SU-DHL-6 (cell line): ENCODE data around the gene TAF1C.

Experiments
- H2AFZ ChIP-seq: fragments of 200-600 bp; sonication (generic); 2 replicates; pipeline ENCODE4 v1.6.1; 2014; ENCODE audit warnings: low read depth, mild to moderate bottlenecking, moderate library complexity, mixed read lengths, antibody characterized with exemption, low read length; ENCODE audit not compliant: severe bottlenecking
- H3F3A ChIP-seq: fragments of 200-600 bp; shearing (Covaris generic); 2 replicates; pipeline ENCODE4 v1.6.0; 2016; ENCODE audit warnings: antibody characterized with exemption, mild to moderate bottlenecking; ENCODE audit not compliant: insufficient read depth
- H3K27ac ChIP-seq: fragments of 200-600 bp; sonication (generic); 2 replicates; pipeline ENCODE4 v1.5.1; 2016; ENCODE audit warnings: low read depth, mild to moderate bottlenecking, low read length, moderate library complexity, mixed read lengths
- H3K27me3 ChIP-seq: fragments of 200-600 bp; sonication (generic), shearing (Covaris generic); 2 replicates; pipeline ENCODE4 v1.6.0; 2014; ENCODE audit warnings: mild to moderate bottlenecking, low read length
- H3K36me3 ChIP-seq: fragments of 200-600 bp; sonication (generic); 2 replicates; pipeline ENCODE4 v1.6.1; 2014; ENCODE audit warnings: mild to moderate bottlenecking, low read length, mixed read lengths
- H3K4me2 ChIP-seq: fragments of 300-600, 200-600 bp; shearing (Covaris generic), sonication (generic); 2 replicates; pipeline ENCODE4 v1.6.0; 2014; ENCODE audit warnings: low read length, low read depth, mild to moderate bottlenecking; ENCODE audit not compliant: poor library complexity, severe bottlenecking
- H3K4me3 ChIP-seq: fragments of 200-600 bp; sonication (generic); 2 replicates; pipeline ENCODE4 v1.5.1; 2014; ENCODE audit warnings: antibody characterized with exemption, low read length, mild to moderate bottlenecking, mixed read lengths; ENCODE audit not compliant: insufficient read depth, poor library complexity, severe bottlenecking
- H3K79me2 ChIP-seq: fragments of 200-600 bp; sonication (generic); 2 replicates; pipeline ENCODE4 v1.6.1; 2014; ENCODE audit warnings: mild to moderate bottlenecking, low read length, moderate library complexity; ENCODE audit not compliant: insufficient read depth
- H3K9ac ChIP-seq: fragments of 200-600 bp; sonication (generic); 2 replicates; pipeline ENCODE4 v1.7.0; 2014; ENCODE audit warnings: mild to moderate bottlenecking, low read length
- H3K9me2 ChIP-seq: fragments of 200-600 bp; sonication (generic); replicated peaks from 2 replicates; pipeline ENCODE4 v1.6.1; 2014; ENCODE audit warnings: low read length; ENCODE audit not compliant: insufficient read depth
- H3K9me3 ChIP-seq: fragments of 200-600 bp; sonication (generic); 2 replicates; pipeline ENCODE4 v1.6.1; 2014; ENCODE audit warnings: low read length, mixed read lengths; ENCODE audit not compliant: insufficient read depth
- H4K20me1 ChIP-seq: fragments of 200-600 bp; sonication (generic); 2 replicates; pipeline ENCODE4 v1.6.1; 2014; ENCODE audit warnings: low read depth, mild to moderate bottlenecking, antibody characterized with exemption, low read length, moderate library complexity, mixed read lengths
- EZH2phosphoT487 ChIP-seq: fragments of 200-600 bp; sonication (generic), shearing (Covaris generic); conservative IDR thresholded peaks from 2 replicates; pipeline ENCODE4 v1.6.1; 2018; ENCODE audit warnings: mild to moderate bottlenecking, antibody characterized with exemption, low read length, moderate library complexity, mixed read lengths
- TF ChIP-seq, protein P1 (sequence below): fragments of 200-600 bp; sonication (generic); IDR thresholded peaks from one replicate; pipeline ENCODE4 v1.5.1; 2017; ENCODE audit warnings: antibody characterized with exemption, mild to moderate bottlenecking, low read length, moderate library complexity; ENCODE audit not compliant: insufficient read depth, poor library complexity, severe bottlenecking

Gene TAF1C

DNA sequence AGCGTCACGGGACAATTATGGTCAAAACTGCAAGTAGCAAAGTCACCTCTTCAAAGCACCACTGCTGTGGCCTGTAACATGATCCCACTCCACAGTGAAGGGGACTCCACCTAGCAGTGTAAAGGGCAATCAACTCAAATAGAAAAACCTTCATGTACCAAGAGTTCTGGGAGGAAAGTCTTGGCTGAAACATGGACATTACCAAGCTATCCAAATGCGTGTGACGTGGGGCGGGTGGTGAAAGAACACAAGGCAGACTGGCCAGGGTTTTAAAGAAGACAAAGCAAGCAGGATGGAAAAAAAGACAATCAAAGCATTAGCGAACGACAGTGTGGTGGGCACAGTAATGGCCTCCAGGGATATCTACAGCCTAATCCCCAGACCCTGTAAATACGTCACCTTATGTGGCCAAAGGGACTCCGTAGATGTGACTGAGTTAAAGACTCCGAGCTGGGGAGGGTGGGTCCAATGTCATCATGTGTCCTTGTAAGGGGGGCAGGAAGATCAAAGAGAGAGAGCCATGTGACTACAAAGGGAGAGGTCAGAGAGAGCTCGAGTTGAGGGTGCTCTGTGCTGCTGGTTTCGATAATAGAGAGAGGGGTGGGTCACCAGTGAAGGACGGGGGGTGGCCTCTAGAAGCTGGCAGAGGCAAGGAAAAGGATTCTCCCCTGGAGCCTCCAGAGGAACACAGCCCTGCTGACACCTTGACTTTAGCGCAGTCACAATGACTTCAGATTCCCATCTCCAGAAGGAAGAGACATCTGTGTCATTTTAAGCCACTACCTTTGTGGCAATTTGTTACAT lies 47.8 kb downstream of the TAF1C start:
- no peak overlapping the region for H3K4me2 ChIP-seq
- H3K9ac ChIP-seq: no peak overlapping the region
- H3K9me3 ChIP-seq: no peaks in the 10 kb centered on the region
- H3K79me2 ChIP-seq: peaks cover 19% of the 10 kb centered on the region; the same call in 1 of the 2 replicates
- TF ChIP-seq, protein P1, sequence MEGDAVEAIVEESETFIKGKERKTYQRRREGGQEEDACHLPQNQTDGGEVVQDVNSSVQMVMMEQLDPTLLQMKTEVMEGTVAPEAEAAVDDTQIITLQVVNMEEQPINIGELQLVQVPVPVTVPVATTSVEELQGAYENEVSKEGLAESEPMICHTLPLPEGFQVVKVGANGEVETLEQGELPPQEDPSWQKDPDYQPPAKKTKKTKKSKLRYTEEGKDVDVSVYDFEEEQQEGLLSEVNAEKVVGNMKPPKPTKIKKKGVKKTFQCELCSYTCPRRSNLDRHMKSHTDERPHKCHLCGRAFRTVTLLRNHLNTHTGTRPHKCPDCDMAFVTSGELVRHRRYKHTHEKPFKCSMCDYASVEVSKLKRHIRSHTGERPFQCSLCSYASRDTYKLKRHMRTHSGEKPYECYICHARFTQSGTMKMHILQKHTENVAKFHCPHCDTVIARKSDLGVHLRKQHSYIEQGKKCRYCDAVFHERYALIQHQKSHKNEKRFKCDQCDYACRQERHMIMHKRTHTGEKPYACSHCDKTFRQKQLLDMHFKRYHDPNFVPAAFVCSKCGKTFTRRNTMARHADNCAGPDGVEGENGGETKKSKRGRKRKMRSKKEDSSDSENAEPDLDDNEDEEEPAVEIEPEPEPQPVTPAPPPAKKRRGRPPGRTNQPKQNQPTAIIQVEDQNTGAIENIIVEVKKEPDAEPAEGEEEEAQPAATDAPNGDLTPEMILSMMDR: no peak
- no peak for TF ChIP-seq EZH2phosphoT487
- H4K20me1 ChIP-seq: no peaks in the 10 kb centered on the region; the same call in 1 of the 2 replicates
- no peaks in the 10 kb centered on the region for H3K9me2 ChIP-seq
- H3F3A ChIP-seq: peaks cover 5% of the 10 kb centered on the region; the same call in 1 of the 2 replicates
- H3K27ac ChIP-seq: no peak overlapping the region
- no peak overlapping the region for H3K4me3 ChIP-seq
- H2AFZ ChIP-seq: no peak overlapping the region
- no peaks in the 10 kb centered on the region for H3K27me3 ChIP-seq
- no peaks in the 10 kb centered on the region for H3K36me3 ChIP-seq

DNA sequence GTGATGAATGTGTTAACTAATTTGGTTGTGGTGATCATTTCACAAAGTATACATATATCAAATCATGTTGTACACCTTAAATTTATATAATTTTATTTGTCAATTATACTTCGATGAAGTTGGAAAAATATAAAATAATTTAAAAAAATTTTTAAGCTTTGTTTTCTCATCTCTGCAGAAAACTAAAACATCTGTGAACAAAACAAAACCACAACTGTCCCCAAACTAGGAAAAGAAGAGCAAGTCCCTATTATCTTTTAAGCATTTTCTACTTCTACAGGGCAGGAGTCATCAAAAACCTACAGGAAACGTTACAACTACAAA lies 48.4 kb downstream of the TAF1C start:
- TF ChIP-seq EZH2phosphoT487: no peak
- TF ChIP-seq, protein P1: no peak
- Histone ChIP-seq H3K79me2 (peaks cover 14% of the 10 kb centered on the region; the same call in 1 of the 2 replicates), H3K9me3 (no peaks in the 10 kb centered on the region), H3K9ac (no peak overlapping the region), H3K36me3 (no peaks in the 10 kb centered on the region), H3K4me3 (no peak overlapping the region), H3K9me2 (no peaks in the 10 kb centered on the region), H3K27me3 (no peaks in the 10 kb centered on the region), H4K20me1 (no peaks in the 10 kb centered on the region; the same call in 1 of the 2 replicates), H3K27ac (no peak overlapping the region), H3F3A (peaks cover 5% of the 10 kb centered on the region; the same call in 1 of the 2 replicates), H3K4me2 (no peak overlapping the region), H2AFZ (no peak overlapping the region)

DNA sequence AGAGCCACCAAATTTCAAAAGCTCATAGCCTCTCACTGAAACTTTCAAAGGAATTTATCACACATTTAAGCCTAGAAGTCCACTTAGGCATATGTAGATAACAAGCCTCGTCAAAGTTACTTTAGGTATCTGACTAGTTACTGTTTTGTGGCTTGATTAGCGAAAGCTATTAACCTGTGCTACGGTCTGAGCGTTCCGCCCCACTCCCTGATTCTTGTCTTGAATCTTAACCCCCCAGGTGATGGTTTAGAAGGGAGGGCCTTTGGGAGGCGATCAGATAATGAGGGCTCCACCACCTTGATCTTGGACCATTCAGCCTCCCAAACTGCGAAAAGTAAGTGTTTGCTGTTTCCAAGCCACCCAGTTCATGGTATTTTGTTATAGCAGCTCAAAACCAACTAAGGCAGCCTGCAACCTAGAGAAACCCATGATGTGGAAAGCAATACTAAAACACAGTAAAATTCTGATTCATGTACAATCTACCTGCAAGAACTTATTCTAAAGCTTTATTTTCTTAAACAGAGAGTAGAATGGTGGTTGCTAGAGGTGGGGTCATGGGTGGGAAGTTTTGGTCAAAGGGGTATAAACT lies 49.0 kb downstream of the TAF1C start:
- no peak overlapping the region for H2AFZ ChIP-seq
- TF ChIP-seq EZH2phosphoT487: no peak
- TF ChIP-seq, protein P1: no peak
- H3K9me3 ChIP-seq: no peaks in the 10 kb centered on the region
- H4K20me1 ChIP-seq: no peaks in the 10 kb centered on the region; the same call in 1 of the 2 replicates
- no peak overlapping the region for H3K9ac ChIP-seq
- H3F3A ChIP-seq: peaks cover 5% of the 10 kb centered on the region; the same call in 1 of the 2 replicates
- H3K9me2 ChIP-seq: no peaks in the 10 kb centered on the region
- H3K4me2 ChIP-seq: no peak overlapping the region
- no peaks in the 10 kb centered on the region for H3K27me3 ChIP-seq
- H3K79me2 ChIP-seq: peaks cover 8% of the 10 kb centered on the region; the same call in 1 of the 2 replicates
- H3K27ac ChIP-seq: no peak overlapping the region
- no peaks in the 10 kb centered on the region for H3K36me3 ChIP-seq
- no peak overlapping the region for H3K4me3 ChIP-seq
